Activated CD4-positive, alpha-beta T cell treated with anti-CD3 and anti-CD28 coated beads, Interleukin-10, Interleukin-2, amounts not matched to agents 100 ng/mL and 50 ng/mL, durations not matched to agents 16 hours and 8 hours (primary cell): ENCODE data around the gene OVCH2.
"Not testable (repeated sequence)": the region's sequence is repeated elsewhere in the genome, so short reads cannot be mapped to it uniquely, and the experiment has no call there.

Experiments used
- DNase-seq: peaks from one replicate; pipeline ENCODE4 v3.0.0-alpha.2; 2020

Gene OVCH2

GRCh38 chr11:7706377-7706776, at the start of gene OVCH2:
Gene OVCH2 (minus strand): TSS chr11:7706477. CDS start chr11:7706394, 83 bp downstream.
- DNase-seq: no peak

GRCh38 chr11:7749456-7749855, 43.2 kb upstream of the OVCH2 start:
- DNase-seq: no peak

GRCh38 chr11:7734767-7735166, 28.5 kb upstream of the OVCH2 start:
- not testable (repeated sequence) for DNase-seq

GRCh38 chr11:7714786-7715185, 8.5 kb upstream of the OVCH2 start:
- no peak for DNase-seq

GRCh38 chr11:7703740-7704139, 2.5 kb downstream of the OVCH2 start:
- DNase-seq: no peak

GRCh38 chr11:7696424-7696823, 9.9 kb downstream of the OVCH2 start:
- no peak for DNase-seq

GRCh38 chr11:7694235-7694634, 12.0 kb downstream of the OVCH2 start:
- DNase-seq: no peak

GRCh38 chr11:7692426-7692825, 13.9 kb downstream of the OVCH2 start:
- no peak for DNase-seq

- DNase-seq: no peak
These were observed 14.4 kb downstream of the OVCH2 start for GRCh38 chr11:7691759-7692350.

GRCh38 chr11:7690648-7691047, 15.6 kb downstream of the OVCH2 start:
- peak; percentile 15 for DNase-seq

GRCh38 chr11:7689239-7689638, 17.0 kb downstream of the OVCH2 start:
- no peak for DNase-seq

- DNase-seq: peak; percentile 32
These were observed 17.9 kb downstream of the OVCH2 start for GRCh38 chr11:7688238-7688826.

GRCh38 chr11:7687386-7687785, 18.9 kb downstream of the OVCH2 start:
- DNase-seq: no peak

- no peak for DNase-seq
These were observed 19.5 kb downstream of the OVCH2 start for GRCh38 chr11:7686761-7687160.

- no peak for DNase-seq
These were observed 22.7 kb downstream of the OVCH2 start for GRCh38 chr11:7683571-7683970.

GRCh38 chr11:7677796-7678201, 28.5 kb downstream of the OVCH2 start:
- DNase-seq: no peak

GRCh38 chr11:7677071-7677470, 29.2 kb downstream of the OVCH2 start:
- DNase-seq: no peak

GRCh38 chr11:7675631-7676030, 30.6 kb downstream of the OVCH2 start:
- DNase-seq: no peak

- no peak for DNase-seq
These were observed 32.4 kb downstream of the OVCH2 start for GRCh38 chr11:7673724-7674434.

- DNase-seq: no peak
These were observed 33.1 kb downstream of the OVCH2 start, which contains the start of gene CYB5R2 for GRCh38 chr11:7672960-7673723. Gene CYB5R2 (minus strand): TSS chr11:7673500. CDS start chr11:7672825, 675 bp downstream.

GRCh38 chr11:7672276-7672959, 33.9 kb downstream of the OVCH2 start:
- no peak for DNase-seq

- peak; percentile 11 for DNase-seq
These were observed 34.7 kb downstream of the OVCH2 start for GRCh38 chr11:7671347-7672215.
